Measurements from ENCODE around the gene GTF2H1.

GTF2H1 gene

GRCh38 chr11:18285841-18286240 is 36.5 kb upstream of the GTF2H1 start:
- Histone ChIP-seq H3K27me3 (ENCODE audit: insufficient read depth, poor library complexity, severe bottlenecking) (no peaks in the 10 kb centered on the region), H3K4me1 (ENCODE audit: insufficient read depth, poor library complexity, severe bottlenecking) (no peaks in the 10 kb centered on the region), H3K4me3 (ENCODE audit: severe bottlenecking) (no peak overlapping the region), H3K27ac (ENCODE audit: poor library complexity, severe bottlenecking) (no peak overlapping the region), H3K36me3 (ENCODE audit: low read depth) (peaks cover 74% of the 10 kb centered on the region), H3K9me3 (ENCODE audit: severe bottlenecking) (no peaks in the 10 kb centered on the region)
- no peak for TF ChIP-seq CTCF (IDR thresholded peaks at IDR 0.05; ENCODE audit: poor library complexity, severe bottlenecking)
- no peak for DNase-seq (ENCODE audit: low spot score)
- ATAC-seq (ENCODE audit: low read depth): no peak

- Histone ChIP-seq H3K27me3 (ENCODE audit: insufficient read depth, poor library complexity, severe bottlenecking) (no peaks in the 10 kb centered on the region), H3K4me3 (ENCODE audit: severe bottlenecking) (no peak overlapping the region), H3K4me1 (ENCODE audit: insufficient read depth, poor library complexity, severe bottlenecking) (no peaks in the 10 kb centered on the region), H3K9me3 (ENCODE audit: severe bottlenecking) (no peaks in the 10 kb centered on the region), H3K36me3 (ENCODE audit: low read depth) (peaks cover 76% of the 10 kb centered on the region), H3K27ac (ENCODE audit: poor library complexity, severe bottlenecking) (no peak overlapping the region)
- TF ChIP-seq CTCF (IDR thresholded peaks at IDR 0.05; ENCODE audit: poor library complexity, severe bottlenecking): no peak
- no peak for DNase-seq (ENCODE audit: low spot score)
- no peak for ATAC-seq (ENCODE audit: low read depth)
Measured at GRCh38 chr11:18288911-18289310, 33.5 kb upstream of the GTF2H1 start.

- H3K27me3 ChIP-seq (ENCODE audit: insufficient read depth, poor library complexity, severe bottlenecking): no peaks in the 10 kb centered on the region
- DNase-seq (ENCODE audit: low spot score) (no peak), ATAC-seq (ENCODE audit: low read depth) (no peak)
- no peak overlapping the region for H3K4me3 ChIP-seq (ENCODE audit: severe bottlenecking)
- no peaks in the 10 kb centered on the region for H3K4me1 ChIP-seq (ENCODE audit: insufficient read depth, poor library complexity, severe bottlenecking)
- no peaks in the 10 kb centered on the region for H3K9me3 ChIP-seq (ENCODE audit: severe bottlenecking)
- H3K27ac ChIP-seq (ENCODE audit: poor library complexity, severe bottlenecking): no peak overlapping the region
- H3K36me3 ChIP-seq (ENCODE audit: low read depth): peaks cover 76% of the 10 kb centered on the region
- no peak for TF ChIP-seq CTCF (IDR thresholded peaks at IDR 0.05; ENCODE audit: poor library complexity, severe bottlenecking)
Measured at GRCh38 chr11:18294862-18295261, 27.5 kb upstream of the GTF2H1 start.

- Histone ChIP-seq H3K4me3 (ENCODE audit: severe bottlenecking) (no peak overlapping the region), H3K4me1 (ENCODE audit: insufficient read depth, poor library complexity, severe bottlenecking) (no peaks in the 10 kb centered on the region), H3K27ac (ENCODE audit: poor library complexity, severe bottlenecking) (no peak overlapping the region), H3K27me3 (ENCODE audit: insufficient read depth, poor library complexity, severe bottlenecking) (no peaks in the 10 kb centered on the region), H3K36me3 (ENCODE audit: low read depth) (peaks cover 76% of the 10 kb centered on the region), H3K9me3 (ENCODE audit: severe bottlenecking) (no peaks in the 10 kb centered on the region)
- TF ChIP-seq CTCF (IDR thresholded peaks at IDR 0.05; ENCODE audit: poor library complexity, severe bottlenecking): no peak
- DNase-seq (ENCODE audit: low spot score) (no peak), ATAC-seq (ENCODE audit: low read depth) (no peak)
Measured at GRCh38 chr11:18295316-18295715, 27.1 kb upstream of the GTF2H1 start.

- H3K27ac ChIP-seq (ENCODE audit: poor library complexity, severe bottlenecking): no peak overlapping the region
- no peak overlapping the region for H3K4me3 ChIP-seq (ENCODE audit: severe bottlenecking)
- TF ChIP-seq CTCF (IDR thresholded peaks at IDR 0.05; ENCODE audit: poor library complexity, severe bottlenecking): no peak
- no peaks in the 10 kb centered on the region for H3K4me1 ChIP-seq (ENCODE audit: insufficient read depth, poor library complexity, severe bottlenecking)
- no peak for ATAC-seq (ENCODE audit: low read depth)
- H3K36me3 ChIP-seq (ENCODE audit: low read depth): peaks cover 53% of the 10 kb centered on the region
- no peak for DNase-seq (ENCODE audit: low spot score)
- H3K27me3 ChIP-seq (ENCODE audit: insufficient read depth, poor library complexity, severe bottlenecking): no peaks in the 10 kb centered on the region
- no peaks in the 10 kb centered on the region for H3K9me3 ChIP-seq (ENCODE audit: severe bottlenecking)
Measured at GRCh38 chr11:18299721-18300120, 22.6 kb upstream of the GTF2H1 start.

Measured in RWPE2 (cell line).